SW480 (cell line): Measurements from ENCODE around the gene LSM7.

ENCODE experiments used
- DNase-seq: peaks from one replicate; pipeline ENCODE4 v3.0.0-alpha.2; 2016; ENCODE audit warnings: low spot score

The LSM7 gene

DNA sequence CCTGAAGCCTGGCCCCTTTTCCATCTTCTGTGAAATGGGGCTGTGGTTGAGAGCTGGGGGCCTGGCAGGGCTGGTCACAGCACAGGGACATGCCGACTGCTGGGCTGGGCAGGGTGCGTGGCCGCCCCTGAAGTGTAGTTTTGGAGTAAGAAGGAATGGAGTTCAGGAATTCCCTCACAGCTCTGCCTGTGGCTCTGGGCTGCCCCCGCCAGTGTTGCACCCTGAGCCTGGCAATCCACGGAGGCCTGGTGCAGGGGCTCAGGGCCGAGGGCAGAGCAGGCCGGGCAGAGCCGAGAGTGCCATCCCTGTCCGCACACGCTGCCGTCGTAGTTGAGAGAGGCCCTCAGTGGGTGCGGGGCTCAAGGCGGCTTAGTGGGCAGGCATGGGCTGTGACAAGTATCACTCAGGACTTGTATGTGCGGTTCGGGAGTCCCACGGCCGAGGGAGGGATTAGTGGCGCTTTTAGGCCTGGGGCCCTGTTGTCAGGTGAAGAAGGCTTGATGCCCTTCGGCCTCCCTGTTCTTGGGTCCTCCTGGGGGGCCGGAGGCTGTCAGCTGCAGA, 9.7 kb upstream of the LSM7 start:
- DNase-seq: no peak

DNA sequence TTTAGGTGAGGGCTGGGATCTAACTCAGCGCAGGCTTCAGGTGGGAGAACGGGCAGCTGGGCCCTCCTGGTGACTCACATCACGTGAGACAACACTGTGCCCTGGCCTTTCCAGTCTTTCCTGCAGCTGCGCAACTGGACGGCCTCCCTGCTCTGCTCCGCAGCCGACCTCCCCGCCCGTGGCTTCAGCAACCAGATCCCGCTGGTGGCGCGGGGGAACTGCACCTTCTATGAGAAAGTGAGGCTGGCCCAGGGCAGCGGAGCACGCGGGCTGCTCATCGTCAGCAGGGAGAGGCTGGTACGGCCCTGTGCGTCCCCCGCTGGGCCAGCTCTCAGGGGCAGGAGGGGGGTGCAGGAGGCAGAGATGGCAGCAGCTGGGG, 8.9 kb upstream of the LSM7 start:
- DNase-seq: peak; percentile 76

DNA sequence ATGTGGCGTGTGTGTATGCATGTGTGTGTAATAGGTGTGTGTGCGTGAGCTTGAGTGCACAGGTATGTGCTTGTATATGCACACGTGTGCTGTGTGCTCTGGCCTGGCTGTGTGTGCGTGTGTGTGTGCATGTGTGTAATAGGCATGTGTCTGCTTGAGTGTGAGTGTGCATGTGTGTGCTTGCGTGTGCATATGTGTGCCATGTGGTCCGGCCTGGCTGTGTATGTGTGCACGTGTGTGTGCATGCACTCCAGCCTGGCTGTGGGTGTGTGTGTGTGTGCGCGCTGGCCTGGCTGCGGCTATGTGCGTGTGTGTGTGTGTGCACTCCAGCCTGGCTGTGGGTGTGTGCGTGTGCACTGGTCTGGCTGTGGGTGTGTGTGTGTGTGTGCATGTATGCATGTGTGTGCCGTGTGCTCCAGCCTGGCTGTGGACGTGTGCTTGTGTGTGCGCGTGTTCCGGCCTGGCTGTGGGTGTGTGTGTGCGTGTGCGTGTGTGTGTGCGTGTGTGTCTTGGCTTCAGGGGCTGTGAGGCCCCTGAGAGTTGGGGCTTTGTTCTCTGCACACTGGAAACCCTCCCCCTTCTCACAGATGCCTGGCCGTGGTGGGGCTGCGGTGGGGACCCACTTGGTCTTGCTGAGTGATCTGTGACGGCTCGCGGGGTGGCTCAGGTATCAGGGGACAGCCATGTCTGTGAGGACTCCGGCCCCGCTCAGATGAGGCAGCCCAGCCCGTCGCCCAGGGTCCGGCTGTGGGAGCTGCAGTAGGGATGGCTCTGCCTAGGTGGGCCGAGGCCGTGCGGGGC, 8.3 kb upstream of the LSM7 start:
- no peak for DNase-seq

DNA sequence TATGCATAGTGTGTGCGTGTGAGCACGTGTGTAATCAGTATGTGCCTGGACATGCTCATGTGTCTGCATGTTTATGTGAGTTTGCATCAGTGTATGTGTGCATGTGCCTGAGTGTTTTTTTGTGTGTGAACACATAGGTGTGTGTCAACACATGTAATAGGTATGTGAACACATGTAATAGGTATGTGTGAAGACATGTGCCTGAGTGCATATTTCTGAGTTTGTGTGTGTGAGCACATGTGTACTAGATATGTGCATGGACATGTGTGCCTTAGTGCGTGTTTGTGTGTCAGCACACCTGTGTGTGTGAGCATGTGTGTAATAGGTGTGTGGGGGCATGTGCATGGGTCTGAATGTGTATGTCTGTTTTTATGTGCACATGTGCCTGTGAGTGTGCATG, 7.5 kb upstream of the LSM7 start:
- DNase-seq: no peak

DNA sequence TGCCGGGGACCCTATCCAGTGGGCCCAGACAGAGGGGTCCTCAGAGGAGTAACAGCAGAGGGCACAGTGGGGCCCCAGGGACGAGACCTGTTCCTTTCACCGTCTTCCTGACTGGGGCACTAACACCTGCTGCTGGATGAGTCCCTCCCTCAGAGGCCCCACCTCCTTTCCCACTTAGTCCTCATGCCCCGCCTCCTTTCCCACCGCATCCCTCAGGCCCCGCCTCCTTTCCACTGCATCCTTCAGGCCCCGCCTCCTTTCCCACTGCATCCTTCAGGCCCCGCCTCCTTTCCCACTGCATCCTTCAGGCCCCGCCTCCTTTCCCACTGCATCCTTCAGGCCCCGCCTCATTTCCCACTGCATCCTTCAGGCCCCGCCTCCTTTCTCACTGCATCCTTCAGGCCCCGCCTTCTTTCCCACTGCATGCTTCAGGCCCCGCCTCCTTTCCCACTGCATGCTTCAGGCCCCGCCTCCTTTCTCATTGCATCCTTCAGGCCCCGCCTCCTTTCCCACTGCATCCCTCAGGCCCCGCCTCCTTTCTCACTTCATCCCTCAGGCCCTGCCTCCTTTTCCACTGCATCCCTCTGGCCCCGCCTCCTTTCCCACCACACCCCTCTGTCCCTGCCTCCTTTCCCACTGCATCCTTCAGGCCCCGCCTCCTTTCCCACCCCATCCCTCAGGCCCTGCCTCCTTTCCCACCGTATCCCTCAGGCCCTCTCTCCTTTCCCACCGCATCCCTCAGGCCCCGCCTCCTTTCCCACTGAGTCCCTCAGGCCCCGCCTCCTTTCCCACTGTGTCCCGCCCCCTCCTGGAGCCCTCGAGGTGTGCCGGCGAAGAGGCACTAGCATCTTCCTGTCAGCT, 6.8 kb upstream of the LSM7 start:
- DNase-seq: no peak

DNA sequence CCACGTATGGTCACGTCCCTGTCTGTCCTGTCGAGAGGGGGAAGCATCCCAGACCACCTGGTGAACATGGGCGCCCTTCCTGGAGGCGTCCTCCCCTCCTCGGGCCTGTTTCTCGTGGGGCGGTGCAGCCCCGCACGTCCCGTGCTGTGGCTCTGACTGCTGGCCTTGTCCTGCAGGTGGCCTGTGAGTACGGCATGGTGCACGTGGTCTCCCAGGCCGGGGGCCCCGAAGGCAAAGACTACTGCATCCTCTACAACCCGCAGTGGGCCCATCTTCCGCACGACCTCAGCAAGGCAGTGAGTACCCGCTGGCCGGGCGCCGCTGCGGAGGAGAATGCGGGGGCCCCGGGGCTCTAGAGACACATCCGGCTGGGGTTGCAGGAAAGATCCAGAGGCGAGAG, 6.0 kb upstream of the LSM7 start:
- DNase-seq: no peak

DNA sequence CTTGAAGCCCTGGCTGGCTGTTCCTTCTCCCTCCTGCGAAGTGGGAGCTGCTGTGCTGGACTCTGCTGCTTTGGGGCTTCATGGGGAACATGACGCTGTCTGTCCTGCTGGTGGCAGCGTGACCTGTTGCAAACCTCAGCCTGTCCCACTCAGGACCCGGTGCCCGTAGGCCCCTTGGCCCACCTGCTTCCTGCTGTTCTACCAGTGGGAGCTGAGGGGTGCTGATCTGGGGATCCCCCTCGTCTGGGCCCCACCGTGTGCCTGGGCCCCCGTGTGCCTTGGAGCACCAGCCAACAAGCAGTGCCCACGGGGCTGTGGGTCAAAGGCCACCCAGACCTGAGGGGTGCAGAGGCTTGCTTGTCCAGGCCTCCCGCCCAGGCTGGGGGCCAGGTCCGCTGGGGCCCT, 5.4 kb upstream of the LSM7 start:
- no peak for DNase-seq

DNA sequence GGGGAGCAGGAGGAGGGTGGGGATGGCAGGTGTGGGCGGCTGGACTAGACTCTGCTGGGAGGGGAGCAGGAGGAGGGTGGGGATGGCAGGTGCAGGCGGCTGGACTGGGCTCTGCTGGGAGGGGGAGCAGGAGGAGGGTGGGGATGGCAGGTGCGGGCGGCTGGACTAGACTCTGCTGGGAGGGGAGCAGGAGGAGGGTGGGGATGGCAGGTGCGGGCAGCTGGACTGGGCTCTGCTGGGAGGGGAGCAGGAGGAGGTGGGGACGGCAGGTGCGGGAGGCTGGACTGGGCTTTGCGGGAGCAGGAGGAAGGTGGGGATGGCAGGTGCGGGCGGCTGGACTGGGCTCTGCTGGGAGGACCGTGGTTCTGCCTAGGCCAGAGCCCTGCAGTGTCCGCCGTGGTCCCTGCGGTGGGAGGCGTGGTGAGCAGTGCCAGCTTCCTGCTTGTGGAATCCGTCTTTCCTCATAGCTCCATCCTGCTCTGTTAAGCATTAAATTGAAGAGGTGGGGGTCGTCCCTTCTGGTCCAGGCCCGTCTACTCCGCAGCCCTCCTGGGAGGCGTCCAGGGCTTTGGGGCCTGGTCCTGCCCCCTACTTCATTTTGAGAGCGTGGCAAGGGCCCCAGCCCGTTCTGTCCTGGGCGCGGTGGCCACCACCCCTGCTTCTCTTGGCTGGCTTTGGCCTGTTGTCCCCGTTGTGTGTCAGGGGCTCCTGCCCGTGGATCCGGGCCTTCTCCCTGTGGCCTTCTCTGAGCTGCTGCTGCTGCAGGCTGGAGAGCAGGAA, 4.8 kb upstream of the LSM7 start:
- peak; percentile 56 for DNase-seq

DNA sequence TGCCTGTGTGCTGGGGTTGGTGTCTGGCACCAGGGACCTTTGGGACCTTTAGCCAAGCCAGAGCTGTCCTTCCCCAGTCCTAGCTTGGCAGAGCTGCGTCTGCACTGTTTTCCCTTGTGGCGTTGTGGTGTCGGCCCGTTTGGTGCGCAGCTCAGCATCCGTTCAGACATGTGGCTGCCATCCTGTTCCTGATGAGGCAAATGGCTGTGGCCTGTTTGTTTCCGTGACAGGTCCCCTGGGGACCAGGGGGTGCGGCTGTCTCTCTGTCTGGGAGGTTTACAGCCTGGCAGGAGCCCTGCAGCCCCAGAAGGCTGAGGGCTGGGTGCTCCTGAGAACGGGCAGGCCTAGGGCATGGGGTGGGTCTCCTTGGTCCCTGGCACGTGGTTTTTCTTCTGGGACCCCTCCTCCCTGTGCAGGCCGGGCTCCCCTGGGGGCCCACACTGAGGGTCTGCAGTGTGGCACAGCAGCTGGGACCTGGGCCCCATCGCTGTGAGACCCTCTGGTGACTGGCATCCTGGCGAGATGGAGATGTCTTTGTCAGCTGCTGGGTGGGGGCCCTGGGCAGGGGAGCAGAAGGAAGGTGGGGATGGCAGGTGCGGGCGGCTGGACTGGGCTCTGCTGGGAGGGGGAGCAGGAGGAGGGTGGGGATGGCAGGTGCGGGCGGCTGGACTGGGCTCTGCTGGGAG, 4.1 kb upstream of the LSM7 start:
- DNase-seq: peak; percentile 50

DNA sequence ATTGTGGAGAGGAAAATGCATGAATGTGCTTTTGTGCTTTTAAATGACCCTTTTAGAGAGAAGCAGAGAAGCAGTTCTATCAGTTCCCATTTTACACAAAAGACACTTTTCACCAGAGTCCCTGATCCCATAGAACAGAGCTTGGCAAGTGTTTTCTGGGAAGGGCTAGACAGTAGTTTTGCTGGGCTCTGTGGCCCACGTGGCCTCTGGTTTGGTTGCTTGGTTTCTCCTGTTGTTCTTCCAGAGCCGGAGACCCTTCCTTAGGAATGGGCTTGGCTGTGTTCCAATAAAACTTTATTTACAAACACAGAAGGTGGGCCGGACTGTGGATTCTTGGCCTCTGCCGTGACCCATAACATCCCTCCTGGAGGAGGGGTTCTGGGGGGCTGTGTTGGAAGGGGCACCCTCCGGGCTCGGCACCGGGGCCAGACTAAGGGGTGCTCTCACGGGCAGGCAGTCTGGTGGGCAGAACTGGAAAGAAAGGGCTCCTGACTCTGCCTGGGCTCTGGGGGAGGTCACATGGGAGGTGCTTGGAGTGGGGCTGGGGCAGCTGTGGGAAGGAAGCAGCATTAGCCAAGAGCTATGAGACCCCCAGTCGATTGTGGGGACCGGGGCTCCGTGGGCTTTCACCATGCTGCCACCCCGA, 3.3 kb upstream of the LSM7 start:
- no peak for DNase-seq

DNA sequence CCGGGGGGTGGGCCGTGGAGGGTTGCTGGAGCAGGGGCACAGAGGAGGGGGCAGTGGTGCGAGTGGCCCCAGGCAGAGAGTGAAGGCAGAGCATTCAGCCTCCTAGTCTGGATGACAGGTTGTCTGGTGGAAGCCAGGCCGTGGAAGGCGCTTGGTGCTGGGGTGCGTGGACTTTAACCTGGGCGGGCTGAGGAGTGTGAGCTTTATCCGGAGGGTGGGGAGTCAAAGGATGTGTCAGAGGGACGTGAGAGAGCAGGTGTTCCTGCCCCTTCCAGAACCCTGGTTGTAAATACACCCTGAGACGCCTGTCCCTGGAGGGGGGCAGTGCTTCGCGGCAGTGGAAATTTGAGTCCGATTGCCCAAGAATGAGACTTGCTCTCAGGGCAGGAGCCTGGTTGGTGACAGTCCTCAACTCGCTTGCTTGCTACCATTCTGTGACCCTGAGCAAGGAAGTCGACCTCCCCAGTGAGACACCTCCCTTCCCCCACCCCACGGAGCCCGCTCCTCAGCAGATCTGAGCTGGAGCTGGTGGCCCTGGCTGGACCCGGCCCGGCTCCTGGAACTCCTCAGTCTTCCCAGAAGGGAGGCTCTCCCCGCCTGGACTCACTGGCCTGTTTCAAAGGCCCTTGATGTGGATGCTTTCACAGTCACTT, 2.4 kb upstream of the LSM7 start:
- DNase-seq: peak; percentile 81

DNA sequence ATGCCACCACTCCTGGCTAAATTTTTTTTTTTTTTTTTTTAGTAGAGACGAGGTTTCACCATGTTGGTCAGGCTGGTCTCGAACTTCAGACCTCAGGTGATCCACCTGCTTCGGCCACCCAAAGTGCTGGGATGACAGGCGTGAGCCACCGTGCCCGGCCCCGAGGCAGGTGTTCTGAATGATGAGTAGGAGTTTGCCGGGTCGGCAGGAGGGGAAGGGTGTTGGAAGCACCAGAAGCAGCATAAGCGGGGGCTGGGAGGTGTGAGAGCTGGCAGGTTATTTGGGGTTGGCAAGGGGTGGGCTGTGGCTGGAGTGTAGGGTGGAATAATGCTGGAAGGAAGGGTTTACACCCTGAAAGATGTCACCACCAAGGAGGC, 1.9 kb upstream of the LSM7 start:
- DNase-seq: no peak

DNA sequence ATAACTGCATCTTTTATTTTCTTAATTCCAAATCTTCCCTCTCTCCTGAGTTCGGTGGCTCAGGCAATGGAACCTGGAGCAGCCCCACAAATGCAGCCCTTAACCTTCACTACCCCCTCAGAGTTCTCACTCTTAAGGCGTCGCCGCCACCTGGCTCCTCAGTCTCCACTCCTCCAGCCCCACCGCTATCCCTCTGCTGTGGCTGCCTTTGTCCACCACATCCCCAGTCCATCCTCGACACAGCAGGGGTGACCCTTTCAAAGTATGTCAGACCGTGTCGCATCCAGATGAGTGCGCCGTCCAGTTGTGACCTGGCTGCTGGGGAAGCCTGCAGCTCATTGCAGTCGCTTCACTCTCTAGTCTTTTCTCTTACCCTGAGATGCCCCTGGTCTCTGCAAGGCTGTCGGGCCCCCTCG, 1.1 kb upstream of the LSM7 start:
- no peak for DNase-seq

DNA sequence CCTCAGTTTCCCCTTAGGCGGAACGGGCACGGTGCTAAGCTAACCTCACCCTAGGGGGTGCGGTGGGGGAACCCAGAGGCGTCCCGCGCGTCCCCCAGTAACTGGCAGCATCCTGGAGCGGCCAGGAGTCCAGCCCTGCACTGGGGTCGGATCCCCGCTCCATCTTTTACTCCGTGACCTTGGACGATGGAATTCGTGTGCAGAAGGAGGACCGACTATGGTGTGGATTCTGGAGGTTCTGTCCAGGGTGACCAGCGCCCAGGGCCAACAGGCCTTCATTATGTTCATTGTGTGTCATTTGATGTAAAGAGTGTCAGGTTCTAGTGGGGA, 728 bp upstream of the LSM7 start:
- no peak for DNase-seq

DNA sequence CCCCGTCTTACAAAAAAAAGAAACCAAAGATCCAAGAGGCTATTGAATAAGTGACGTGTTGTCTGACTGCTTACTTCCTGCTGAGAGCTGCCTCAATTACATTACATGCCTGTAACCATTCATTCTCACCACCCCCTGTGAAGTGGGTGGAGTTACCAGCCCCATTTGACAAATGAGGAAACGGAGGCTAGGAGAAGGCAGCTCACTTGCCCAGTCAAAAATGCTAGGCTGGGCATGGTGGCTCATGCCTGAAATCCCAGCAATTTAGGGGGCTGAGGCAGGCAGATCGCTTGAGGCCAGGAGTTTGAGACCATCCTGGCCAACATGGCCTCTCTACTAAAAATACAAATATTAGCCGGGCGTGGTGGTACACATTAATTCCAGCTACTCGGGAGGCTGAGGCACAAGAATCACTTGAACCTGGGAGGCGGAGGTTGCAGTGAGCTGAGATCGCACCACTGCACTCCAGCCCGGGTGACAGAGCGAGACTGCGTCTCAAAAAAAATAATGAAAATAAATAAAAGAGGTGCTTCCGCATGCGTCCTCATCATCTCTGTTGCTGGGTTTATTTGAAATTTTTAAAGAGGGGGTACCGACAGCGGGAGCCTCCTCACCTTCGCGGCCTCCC, 499 bp downstream of the LSM7 start:
- no peak for DNase-seq

DNA sequence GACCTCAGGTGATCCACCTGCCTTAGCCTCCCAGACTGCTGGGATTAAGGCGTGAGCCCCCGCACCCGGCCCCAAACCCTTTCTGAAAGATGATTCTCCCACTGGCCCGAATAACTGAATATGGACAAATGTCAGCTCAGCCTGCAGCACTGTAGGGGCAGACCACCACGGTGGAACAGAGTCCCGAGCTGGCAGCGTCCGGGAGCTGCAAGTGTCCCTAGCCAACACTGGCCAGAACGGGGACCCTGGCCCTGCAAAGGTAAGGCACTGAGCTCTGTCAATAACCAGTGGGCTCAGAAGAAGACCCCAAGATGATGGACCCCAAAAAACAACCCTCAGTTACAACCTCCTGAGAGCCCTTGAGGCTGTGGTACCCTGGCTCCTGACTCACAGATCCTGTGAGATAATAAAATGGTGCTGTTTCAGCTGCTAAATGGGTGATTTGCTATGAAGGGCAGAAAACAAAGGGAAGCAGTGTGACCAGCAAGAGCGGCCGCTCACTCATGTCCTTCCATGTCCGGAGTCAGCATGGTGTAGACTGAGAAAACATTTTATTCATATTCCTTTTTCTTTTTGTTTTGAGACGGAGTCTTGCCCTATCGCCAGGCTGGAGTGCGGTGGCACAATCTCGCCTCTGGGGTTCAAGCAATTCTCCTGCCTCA, 1.6 kb downstream of the LSM7 start:
- no peak for DNase-seq

DNA sequence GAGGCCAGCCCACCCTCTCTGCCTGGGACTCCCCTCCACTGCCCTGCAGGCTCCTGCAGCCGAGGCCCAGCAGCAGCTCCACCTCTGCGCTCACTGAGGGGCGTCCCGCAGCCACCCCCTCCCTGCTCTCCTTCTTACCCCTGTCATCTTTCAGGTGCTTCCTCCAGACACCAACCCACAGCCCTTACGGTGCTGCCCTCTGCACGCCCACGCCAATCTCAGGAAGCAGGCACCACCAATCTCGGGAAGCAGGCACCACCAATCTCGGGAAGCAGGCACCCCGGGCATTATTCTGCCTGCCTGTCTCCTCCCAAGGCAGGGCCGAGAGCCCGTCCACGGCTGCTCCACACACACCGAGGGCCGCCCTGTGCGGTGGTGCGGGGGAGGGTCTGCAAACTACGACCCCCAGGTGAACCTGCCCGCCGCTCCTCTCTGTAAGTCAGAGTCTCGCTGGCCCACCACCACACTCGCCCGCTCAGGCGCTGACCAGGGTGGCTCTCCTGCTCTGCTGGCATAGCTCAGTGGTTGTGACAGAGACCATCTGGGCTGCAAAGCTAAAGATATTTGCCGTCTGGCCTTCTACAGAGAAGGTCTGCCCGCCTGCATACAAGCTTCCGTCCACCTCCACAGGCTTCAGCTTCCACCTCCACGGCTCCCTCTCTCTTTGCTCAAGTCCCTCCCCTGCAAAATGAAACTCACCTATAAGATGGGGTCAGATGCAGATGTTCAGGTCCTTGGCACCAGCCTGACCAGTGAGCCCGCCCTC, 2.9 kb downstream of the LSM7 start:
- DNase-seq: no peak

DNA sequence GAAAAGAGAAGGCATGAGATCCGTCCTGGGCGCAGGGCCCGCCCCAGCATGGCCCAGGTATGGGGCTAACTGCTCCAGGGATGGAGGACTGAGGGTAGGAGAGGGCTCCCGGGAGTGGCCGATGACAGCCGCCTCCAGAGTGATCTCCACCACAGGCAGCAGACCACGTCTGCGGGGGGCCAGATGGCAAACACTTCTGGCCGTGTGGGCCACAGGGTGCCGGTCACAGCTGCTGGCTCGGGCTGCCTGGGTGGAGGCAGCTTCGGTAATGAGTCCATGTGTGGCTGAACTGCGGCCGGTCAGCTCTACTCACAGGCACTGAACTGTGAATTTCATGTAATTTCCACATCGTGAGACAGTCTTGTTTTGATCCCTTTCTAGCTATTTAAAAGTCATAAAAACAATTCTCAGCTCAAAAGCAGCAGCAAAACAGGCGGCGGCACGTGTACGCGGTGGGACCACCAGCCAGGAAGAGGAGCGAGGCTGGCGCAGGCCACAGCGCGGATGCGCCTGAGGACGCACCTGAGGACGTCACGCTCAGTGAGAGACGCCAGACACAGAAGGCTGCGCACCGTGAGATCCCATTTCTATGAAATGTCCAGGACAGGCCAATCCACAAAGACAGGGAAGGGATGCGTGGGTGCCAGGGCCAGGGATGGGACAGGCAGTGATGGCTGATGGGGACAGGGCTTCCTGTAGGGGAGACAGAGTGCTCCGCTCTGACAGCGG, 4.0 kb downstream of the LSM7 start:
- no peak for DNase-seq
